Measurements from ENCODE around the gene MEIS1. TPM values are rescaled to one million over a fixed set of nuclear protein-coding genes. Genes with fewer than 3 reads are reported as not detected.

MEIS1 gene
- total RNA-seq: 14.6 and 21.7 TPM in 2 replicates

DNA sequence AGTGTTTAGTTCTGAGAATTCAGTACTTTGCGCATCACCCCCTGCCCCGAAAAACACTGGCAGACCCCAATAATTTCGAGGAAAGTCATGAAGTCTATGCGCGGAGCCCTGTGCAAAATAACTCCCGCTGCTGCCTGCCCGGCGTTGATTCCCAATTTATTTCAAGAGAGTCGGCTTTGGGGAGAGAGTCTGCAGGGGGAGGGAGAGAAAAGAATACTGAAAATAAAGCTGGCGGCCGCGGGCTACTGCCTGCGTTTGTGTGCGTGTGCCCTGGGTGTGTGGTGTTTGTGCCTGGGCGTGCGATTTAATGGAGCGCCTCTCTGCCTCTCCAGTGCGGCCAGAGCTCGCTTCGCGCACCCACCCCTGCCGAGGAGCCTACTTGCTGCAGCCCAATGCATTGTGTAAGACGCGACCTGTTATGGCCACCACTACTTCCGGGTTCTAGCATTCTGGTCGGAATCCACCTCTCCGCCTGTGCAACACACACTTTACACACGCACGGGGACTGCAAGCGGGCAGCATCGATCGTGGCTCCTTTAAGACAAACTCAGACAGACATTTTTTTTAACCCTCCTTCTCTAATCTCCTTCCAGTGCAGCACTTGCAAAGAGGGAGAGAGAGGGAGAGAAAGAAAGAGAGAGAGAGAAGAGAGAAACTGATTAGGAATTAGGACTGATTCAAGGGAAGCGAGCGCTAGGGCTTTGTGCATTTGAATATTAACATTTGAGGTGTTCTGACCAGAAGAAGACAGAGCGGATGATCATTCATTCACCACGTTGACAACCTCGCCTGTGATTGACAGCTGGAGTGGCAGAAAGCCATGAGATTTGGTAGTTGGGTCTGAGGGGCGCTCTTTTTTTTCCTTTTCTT is at the start of gene MEIS1:
MEIS1 (plus strand) TSS at position 447 of the 870 bp plus-strand sequence. CDS start 732 bp downstream, outside the sequence.

Measured in airway epithelial cell (primary cell).